Stimulated activated naive CD4-positive, alpha-beta T cell treated with Interleukin-2 at 50 U/mL for 16 hours (primary cell): ENCODE results near the gene KATNB1.

ENCODE experiments used
- DNase-seq: peaks from one replicate; lab custom pipeline; 2025; lab: John Stamatoyannopoulos, UW

The KATNB1 gene

DNA sequence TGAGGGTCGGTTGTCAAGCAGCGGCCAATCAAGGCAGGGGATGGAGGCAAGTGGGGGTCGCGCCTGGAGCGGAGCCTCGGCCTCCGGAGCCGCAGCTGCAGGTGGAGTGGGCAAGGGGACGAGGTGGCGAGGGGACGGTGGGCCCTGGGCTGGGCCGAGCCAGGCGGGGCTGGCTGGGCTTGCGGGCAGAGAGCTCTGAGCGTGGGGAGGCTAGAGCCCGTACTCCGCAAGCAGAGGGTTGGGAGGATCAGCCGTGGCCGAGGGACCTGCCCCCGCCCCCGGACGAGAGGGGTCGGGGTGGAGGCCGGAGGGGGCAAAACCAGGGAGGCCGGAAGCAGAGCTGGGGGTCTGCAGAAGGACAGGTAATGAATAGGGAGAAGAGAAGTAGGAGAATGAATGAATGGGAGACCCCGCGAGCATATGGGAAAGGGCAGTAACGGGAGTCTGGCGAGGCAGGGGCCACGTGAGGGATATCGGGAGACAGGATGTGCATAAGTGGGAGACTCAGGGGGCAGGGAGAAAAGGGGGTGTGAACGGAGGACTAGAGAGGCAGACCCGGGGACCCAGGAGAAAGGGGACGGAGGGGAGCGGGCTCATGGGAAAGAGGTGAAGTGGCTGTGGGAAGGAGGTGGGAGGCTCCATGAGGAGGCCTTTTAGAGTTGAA is at the start of gene KATNB1:
KATNB1 (plus strand) TSS at position 16 of the 664 bp plus-strand sequence. CDS start 1,474 bp downstream, outside the sequence.
- DNase-seq, result no peak

DNA sequence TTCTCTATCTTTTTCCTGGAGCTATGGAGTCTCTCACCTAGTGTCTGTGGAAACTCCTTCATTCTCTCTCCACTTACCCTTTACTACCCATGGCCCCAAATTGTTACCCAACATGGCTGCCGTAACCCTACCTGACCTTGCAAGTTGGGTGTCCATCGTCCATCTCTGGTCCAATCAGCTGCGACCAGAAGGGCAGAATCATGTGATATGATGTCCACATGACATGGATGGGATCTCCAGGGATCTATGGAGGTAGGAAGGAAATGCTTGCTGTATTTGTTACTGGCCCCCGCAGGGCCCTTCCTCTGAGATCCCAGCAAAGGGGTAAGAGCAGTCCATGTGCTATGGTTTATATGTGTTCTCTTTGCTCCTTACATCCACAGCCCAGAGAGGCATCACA is 49.0 kb upstream of the KATNB1 start:
- DNase-seq, result no peak

GRCh38 chr16:57687363-57687929 is 48.1 kb upstream of the KATNB1 start:
- no peak for DNase-seq

DNA sequence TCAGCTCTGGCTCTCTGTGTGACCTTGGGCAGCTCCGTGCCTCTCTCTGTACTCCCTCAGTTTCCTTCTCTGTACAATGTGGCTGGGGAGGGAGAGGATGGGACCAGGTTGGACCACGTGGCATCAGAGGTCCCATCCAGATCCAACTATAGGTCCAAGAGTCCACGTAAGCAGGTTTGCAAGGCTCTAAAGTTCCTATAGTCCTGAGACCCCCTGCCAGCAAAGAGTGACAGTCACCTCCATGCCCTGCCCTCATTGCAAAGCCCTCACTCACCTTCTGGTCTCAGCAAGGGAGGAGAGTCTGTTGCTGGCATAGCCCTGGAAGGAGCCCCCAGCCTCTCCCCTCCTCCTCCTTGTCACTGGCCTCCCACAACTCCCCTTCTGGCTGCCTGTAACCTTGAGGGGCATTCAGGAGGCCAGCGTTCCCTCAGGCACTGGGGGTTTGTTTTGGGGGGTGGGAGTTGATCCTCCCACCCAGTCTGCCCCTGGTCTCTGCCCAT is 47.0 kb upstream of the KATNB1 start:
- no peak for DNase-seq

GRCh38 chr16:57688987-57689761 is 46.4 kb upstream of the KATNB1 start:
- DNase-seq, result no peak

DNA sequence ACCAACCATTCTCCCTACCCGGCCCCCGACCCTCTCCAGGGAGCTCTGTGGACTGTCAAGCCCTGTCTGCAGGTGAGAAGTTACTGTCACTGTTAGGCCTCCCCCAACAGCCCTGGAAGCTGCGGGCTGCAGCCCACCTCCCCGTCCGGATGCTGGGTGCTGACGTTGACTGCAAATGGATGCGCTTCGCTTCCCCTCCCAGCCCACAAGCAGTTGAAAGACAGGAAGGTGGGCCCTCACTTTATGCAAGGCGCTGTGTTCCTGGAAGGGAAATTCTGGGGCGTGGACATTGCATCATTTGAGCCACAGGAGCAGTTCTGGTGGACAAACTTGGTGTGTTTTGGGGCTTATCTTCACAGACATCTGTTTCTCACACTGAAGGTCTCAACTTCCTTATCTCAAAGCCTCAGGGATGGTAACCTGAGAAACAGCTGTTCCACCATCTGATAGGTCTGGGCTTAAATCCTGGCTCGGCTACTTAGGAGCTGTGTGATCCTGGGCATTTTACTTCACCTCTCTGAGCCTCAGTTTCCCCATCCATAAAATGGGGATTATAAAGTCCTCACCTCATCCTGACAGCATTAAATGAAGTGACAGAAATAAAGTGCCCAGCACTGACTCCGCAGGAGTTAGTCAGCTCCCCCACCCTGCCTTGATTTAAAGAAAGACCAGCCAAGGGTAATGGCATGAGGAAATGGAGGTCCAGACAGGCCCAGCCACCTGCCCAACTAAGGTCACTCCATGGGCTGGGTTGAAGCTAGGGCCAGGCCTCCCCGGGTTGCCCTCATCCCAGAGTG is 45.6 kb upstream of the KATNB1 start:
- no peak for DNase-seq

DNA sequence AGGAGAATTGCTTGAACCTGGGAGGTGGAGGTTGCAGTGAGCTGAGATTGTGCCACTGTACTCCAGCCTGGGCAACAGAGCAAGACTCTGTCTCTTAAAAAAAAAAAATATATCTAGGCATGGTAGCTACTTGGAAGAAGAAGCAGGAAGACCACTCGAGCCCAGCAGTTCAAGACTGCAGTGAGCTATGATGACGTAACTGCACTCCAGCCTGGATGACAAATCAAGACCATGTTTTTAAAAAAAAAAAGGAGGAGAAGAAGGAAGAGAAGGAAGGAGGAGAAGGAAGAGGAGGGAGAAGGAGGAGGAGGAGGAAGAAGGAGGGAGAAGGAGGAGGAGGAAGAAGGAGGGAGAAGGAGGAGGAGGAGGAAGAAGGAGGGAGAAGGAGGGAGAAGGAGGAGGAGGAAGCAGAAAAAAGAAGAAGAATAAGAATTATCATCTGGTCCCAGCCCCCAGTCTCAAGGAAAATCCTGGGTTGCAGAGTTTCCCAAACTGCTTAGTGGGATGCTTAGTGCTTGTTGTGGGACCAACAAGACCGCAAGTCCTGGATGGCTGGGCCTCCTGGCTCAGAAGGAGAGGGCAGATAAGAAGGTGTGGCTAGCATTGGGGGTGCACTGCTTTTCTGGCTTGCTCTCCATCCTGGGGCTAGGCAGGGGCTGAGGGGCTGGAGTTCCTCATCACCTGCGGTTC is 44.6 kb upstream of the KATNB1 start:
- no peak for DNase-seq

- no peak for DNase-seq
Observed at GRCh38 chr16:57692636-57693035, 42.9 kb upstream of the KATNB1 start.

DNA sequence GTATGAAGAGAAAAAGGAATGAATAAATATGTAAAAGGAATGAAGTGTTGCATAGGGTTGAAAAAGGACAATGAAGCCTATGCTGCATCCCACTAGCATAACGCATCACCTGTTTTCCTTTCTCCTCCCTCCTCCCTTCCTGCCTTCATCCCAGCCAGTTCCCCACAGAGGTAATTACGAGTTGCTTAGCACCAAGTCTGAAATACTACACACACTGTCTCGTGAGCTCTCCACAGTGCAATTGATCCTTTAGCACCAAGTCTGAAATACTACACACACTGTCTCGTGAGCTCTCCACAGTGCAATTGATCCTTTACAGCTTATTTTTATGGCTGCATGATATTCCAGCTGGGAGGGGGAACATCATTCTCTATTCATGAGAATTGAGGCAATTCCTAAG is 42.0 kb upstream of the KATNB1 start:
- DNase-seq, result no peak

GRCh38 chr16:57694231-57694724 is 41.3 kb upstream of the KATNB1 start:
- DNase-seq, result no peak

GRCh38 chr16:57694725-57695679 is 40.6 kb upstream of the KATNB1 start, which contains the start of gene DRC7:
TSS of gene DRC7 (plus strand) at chr16:57694806. CDS start at chr16:57697950, 3,144 bp downstream.
- DNase-seq, result no peak

DNA sequence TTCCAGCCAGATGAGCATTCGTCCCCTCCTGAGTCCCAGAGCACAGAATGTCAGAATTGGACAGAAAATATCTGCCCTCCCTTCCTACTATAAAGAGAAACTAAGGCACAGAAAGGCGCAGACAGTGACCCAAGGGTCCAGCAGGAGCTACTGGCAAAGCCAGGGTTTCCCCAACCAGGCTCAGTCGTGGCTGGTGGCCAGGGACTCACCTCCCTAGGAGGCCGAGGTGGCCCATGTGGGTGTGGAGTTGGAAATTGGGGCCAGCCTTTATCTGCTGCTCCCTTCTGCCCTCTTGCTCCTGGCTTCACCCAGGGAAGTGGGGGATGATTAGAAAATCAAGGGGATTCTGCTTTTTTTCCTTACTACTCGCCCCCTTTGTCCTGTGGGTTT is 39.9 kb upstream of the KATNB1 start:
- DNase-seq, result no peak

DNA sequence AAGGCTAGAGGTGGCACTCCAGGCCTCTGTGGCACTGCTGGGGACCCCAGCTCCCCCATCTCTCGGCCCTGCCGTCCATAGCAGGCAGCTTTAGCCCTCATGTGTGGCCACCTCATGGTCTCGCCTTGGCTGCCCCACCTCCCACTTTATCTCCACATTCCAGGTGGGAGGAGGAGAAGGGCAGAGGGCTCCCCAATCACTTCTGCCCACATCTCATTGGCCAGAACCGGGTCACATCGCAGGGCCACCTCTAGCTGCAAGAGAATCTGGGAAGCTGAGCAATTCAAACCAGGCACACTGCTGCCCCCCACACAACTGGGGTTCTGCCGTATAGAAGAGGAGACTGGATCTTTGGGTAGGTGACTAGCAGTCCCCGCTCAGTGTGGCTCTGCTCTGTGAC is 39.3 kb upstream of the KATNB1 start:
- no peak for DNase-seq

DNA sequence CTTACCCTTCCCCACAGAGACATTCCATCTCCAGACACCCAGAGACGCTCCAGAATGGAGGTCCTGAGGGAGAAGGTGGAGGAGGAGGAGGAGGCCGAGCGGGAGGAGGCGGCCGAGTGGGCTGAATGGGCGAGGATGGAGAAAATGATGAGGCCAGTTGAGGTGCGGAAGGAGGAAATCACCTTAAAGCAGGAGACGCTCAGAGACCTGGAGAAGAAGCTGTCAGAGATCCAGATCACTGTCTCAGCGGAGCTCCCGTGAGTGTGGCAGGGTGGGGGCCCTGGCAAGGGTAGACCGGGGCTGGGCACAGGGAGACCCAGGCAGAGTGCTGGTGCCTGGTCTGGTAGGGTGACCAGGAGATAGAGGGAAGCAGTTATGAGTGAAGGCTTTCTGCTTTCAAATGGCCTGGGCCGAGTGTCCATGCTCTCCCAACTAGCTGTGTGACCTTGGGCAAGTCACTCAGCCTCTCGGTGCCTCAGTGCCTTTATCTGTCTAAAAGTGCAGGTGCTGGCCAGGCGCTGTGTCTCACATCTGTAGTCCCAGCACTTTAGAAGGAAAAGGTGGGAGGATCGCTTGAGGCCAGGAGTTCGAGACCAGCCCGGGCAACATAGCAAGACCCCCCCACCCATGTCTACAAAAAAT is 37.6 kb upstream of the KATNB1 start:
- no peak for DNase-seq

- no peak for DNase-seq
Observed at GRCh38 chr16:57698812-57699405, 36.7 kb upstream of the KATNB1 start.

- DNase-seq, result no peak
Observed at GRCh38 chr16:57699481-57699880, 36.1 kb upstream of the KATNB1 start.

- DNase-seq, result no peak
Observed at GRCh38 chr16:57699899-57700298, 35.7 kb upstream of the KATNB1 start.

DNA sequence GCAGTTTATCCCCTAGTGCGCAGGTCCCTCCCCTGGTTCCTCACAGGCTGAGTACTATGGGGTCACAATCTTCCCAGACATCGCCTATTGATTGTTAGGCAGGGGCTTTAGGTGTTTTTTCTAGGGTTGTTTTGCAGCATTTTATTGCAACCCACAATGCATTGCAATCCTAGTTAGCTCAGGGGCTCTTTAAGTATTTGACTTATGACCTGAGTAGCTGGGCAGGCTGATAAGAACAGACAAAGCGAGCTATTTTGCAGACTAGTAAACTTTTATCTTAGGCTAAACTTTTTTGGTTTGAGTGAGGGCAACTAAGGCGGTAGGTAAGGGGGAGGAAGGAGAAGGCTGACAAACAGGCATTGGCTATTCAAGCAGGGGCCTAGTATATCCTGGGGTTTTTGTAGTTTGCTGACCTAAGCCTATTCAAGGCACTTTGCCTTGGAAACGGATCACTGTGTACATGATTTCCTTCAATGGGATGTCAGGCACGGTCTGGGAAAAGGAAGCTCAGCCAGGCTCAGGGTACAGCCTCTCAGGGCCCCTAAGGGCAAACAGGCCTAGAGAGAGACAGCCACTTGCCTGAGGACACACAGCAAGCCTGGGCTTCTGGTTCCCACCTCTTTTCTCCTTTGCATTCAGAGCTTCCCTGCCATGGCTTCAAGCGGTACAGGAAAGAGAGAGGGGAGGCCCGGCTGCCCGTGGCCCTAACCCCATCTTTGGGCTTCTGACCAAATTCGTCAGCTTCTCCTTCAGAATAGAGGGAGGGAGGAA is 34.6 kb upstream of the KATNB1 start:
- no peak for DNase-seq
